Endometrium (tissue), 2 donors: ENCODE measurements around the gene DENND1A.

Experiments used
- FAIRE-seq: peaks from 2 replicates; lab custom pipeline; 2012; peaks lifted over from hg19 to GRCh38; lab: Jason Lieb, UNC
- donor health status: control.
- donor health status: control.

DENND1A gene

DNA sequence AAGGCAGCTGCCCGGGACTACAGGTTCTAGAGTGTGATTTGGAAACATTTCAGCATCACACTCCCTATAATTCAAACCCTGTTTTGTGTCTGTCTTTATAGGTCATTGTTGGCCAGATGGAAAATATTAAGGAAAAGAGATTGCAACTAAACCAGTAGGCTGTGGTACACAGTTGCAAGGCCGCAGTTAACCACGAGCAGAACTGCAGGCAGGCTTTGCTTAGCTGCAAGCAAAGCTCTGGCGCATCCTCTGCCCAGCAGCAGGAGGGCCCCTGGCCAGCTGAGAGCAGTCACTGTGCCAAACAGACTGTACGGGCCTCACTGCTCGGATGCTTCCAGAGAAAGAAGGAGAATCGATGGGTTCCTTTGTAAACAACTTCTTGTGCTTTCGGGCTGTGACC, 204.5 kb downstream of the DENND1A start:
- FAIRE-seq = no peak

GRCh38 chr9:123724211-123724796, 205.6 kb downstream of the DENND1A start:
- no peak for FAIRE-seq

DNA sequence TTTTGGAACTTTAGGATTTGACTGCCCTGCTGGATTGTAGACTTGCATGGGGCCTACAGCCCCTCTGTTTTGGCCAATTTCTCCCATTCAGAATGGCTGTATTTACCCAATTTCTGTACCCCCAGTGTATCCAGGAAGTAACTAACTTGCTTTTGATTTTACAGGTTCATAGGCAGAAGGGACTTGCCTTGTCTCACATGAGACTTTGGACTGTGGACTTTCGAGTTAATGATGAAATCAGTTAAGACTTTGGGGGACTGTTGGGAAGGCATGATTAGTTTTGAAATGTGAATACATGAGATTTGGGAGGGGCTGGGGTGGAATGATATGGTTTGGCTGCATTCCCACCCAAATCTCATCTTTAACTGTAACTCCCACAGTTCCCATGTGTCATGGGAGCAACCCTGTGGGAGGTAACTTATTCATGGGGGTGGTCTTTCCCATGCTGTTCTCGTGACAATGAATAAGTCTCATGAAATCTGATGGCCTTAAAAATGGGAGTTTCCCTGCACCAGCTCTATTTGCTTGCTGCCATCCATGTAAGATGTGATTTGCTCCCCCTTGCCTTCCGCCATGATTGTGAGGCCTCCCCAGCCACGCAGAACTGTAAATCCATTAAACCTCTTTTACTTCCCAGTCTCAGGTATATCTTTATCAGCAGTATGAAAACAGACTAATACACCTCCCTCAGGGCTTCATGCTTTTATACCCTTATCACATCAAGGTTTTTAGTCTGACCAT, 206.6 kb downstream of the DENND1A start:
- no peak for FAIRE-seq

DNA sequence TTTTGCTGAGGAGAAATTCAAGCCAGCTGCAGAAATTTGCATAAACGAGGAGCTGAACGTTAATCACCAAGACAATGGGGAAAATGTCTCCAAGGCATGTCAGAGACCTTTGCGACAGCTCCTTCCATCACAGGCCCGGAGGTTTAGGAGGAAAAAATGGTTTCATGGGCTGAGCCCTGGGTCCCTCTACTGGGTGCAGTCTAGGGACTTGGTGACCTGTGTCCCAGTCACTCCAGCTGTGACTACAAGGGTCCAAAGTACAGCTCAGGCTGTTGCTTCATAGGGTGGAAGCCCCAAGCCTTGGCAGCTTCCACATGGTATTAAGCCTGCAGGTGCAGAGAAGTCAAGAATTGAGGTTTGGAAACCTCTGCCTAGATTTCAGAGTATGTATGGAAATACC, 207.5 kb downstream of the DENND1A start:
- FAIRE-seq = no peak

DNA sequence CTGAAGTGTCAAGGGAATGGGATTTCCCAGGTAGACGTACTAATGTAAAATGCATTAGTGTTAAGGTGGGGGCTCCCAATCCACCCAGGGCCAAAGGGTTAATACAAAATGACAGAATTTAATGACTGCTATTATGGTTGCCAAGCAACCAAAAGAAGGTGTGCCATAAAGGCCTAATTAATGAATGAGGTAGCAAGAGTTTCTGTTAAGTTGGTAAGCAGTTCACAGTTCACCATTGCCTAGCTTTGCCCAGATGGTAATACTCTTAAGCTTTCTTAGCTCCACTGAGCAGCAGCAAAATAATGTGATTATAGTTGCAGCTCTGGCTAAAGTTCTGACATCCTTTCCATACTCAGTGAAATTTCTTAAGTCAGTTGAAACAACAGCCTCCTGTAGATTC, 211.7 kb downstream of the DENND1A start:
- FAIRE-seq = no peak

- no peak for FAIRE-seq
Measured at GRCh38 chr9:123717581-123718175, 212.2 kb downstream of the DENND1A start.

- no peak for FAIRE-seq
Measured at GRCh38 chr9:123716339-123716945, 213.5 kb downstream of the DENND1A start.

GRCh38 chr9:123715258-123715657, 214.7 kb downstream of the DENND1A start:
- FAIRE-seq = no peak

DNA sequence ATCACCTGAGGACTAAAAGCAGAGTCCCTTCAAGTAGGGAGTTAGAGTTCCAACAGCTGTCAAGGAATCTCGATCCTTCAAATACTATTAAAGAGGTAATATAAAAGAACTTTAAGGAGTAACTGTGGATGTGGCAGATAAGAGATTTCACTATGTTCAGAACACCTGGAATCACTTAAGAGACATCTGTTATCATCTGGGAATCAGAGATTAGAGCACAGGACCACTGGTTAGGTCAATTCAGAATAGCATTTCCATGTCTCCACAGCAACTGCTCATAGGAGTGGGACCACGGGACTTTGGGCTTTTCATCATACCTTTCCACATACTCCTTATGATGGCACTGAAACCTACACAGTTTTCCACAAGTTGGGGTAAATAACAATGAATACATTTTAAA, 216.6 kb downstream of the DENND1A start:
- FAIRE-seq = no peak

DNA sequence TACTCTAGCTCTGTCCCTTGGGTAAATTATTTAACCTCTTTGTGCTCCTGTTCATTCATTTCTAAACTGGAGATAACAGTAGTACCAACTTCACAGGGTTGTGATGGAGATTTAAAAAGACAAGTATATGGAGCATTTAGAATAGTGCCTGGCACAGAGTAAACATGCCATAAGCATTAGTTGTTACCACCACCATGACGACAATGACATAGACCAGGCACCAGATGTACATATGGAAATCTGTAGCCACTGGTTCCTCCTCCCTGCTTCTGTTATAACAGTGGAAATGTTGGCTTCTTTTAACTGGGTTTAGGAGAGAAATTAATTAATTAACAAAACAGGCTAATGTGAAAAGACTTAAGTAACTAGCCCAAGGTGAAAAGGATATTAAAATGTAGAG, 217.5 kb downstream of the DENND1A start:
- no peak for FAIRE-seq

DNA sequence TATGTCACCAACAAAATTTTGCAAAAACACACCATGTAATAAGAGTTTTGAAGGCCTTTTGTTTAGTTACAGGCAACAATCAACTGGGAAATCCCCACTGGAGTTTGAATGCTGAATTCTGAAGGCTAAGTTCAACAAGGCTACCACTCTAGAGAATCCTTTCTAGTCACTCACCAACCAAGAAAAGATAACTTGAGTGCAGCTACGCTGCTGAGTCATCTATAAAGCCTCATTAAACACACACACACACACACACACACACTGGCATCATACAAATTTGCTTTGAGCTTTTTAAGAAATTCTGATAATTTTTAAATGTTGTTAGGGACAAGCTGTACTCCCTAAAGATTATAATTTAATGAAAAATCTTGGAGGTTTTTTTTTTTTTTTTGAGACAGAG, 219.6 kb downstream of the DENND1A start:
- no peak for FAIRE-seq

DNA sequence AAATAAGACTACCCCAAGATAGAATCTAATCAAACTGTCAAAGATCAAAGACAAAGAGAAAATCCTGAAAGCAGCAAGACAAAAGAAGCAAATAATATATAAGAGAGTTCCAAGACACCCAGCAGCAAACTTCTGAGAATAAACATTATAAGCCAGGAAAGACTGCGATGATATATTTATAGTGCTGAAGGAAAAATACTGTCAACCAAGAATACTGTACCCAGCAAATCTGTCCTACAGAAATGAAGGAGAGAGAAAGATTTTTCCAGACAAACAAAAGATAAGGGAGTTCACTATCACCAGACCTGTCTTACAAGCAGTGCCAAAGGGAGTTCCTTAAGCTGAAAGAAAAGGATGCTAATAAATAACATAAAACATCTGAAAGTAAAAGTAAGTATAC, 227.4 kb downstream of the DENND1A start:
- FAIRE-seq = no peak

DNA sequence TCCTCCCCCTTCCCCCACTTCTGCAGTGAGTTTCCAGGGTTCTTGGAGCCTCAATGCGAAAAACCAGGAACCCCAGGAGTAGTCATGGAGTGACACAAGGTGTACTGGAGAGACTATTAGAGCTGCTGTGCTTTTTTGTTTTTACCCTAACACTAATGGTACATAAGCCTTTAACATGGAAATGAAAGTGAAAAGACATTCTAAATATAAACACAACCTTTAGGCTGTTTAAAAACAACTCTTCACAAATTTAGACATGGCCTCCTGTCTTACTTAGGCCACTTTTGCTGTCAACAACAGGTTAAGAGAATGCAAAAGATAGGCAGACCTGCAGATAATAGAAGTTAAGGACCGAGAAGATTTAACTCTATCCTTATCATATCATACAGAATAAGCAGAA, 232.2 kb downstream of the DENND1A start:
- FAIRE-seq = no peak

DNA sequence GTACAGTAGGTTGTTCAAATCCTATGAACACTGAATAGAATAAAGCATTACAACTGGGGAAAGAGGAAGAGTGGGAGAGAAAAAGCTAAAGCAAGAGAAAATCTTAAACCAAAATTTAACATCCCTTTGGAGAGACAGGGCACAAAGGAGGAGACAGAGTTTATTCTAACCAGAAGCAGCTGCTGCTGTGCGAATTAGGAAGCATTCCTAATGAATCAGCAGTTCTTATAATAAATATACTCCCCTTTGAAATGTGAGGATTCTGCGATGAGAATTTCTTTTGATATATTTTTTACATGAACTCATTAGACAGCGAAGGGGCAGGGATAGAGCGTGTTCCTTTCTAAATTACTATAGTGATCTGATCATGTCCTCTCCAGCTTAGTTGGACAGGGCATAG, 233.4 kb downstream of the DENND1A start:
- peak; percentile 45 for FAIRE-seq

GRCh38 chr9:123695386-123695785, 234.5 kb downstream of the DENND1A start:
- no peak for FAIRE-seq

- no peak for FAIRE-seq
Measured at GRCh38 chr9:123691765-123692303, 238.1 kb downstream of the DENND1A start.

DNA sequence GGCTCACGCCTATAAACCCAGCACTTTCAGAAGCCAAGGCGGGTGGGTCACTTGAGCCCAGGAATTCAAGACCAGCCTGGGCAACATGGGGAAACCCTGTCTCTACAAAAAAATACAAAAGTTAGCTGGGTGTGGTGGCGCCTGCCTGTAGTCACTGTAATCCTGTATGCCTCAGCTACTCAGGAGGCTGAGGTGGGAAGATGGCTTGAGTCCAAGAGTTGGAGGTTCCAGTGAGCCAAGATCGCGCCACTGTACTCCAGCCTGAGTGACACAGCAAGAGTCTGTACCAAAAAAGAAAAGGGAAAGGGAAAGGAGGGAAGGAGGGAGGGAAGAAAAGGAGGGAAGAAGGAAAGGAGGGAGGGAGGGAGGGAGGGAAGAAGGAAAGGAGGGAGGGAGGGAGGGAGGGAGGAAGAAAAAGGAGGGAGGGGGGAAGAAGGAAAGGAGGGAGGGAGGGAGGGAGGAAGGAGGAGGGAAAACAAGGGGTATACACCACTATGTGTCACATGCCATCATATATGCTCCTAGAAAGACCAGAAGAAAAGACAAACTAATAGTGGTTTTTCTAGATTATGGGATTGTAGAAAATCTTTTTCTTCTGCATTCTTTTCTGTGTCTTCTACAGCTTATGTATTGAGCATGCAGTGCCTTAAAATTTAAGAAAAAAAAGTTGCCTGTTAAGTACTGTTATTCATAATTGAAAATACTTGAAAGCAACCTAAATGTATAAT, 240.1 kb downstream of the DENND1A start:
- no peak for FAIRE-seq

- FAIRE-seq = no peak
Measured at GRCh38 chr9:123687246-123687751, 242.6 kb downstream of the DENND1A start.

GRCh38 chr9:123686829-123687192, 243.1 kb downstream of the DENND1A start:
- FAIRE-seq = no peak

DNA sequence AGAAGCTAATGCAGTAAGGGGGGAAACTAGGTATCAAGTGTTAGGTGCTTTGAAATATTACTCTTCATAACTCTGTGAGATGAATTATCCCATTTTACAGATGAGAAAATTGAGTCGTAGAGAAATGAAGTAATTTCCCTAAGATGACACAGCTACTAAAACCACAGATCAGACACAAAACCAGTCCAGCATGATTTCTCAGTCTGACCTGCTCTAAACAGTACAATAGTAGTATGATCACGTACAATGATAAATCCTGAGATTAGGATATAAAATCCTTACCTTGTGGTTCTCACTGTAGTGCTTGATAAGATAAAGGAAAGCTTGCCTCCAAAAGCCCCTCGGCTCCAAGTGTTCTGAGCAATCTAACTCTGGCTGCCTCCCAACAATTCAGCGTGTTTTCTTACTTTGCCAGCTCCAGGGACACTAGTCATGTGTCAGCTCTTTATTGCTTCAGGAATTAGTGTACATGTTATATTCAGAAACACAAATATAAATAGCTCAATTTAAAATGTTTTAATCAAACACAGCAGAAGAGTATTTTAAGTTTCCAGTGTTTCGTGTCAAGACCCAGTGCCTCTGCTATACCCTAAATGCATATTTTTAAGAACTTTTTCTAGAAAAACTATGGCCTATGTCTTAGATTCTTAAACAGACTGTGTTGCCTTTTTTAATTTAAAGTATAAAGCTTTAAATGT, 243.6 kb downstream of the DENND1A start:
- no peak for FAIRE-seq

DNA sequence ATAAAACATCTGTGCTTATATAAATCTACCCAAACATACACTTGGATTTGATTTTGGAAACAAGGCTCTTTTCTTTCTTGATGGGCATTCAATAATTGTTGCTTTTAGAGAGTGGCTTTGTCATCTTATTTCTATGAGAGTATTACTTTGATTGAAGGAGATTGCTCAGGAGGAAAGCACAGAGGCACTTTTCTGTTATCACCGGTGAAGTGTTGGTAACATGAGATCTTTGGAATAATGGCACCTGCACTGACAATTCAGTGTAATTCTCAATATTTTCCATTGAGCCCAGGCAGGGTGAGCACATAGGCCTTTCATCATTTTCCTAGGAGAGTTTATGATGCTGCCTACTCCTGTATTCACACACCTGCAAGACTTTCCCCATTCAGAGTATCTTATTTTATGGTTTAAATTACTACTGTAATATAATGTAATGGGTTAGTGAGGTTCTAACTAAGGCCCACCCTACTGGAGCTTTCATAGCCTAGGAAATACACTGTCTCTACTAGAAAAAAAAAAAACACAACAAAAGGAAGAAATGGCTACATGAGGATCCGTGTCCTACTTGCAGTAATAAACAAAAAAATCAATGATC, 244.3 kb downstream of the DENND1A start:
- no peak for FAIRE-seq
